Transverse colon (tissue), 4 donors: Measurements from ENCODE around the gene NENF.

Experiments used
- EP300 ChIP-seq: sonication (generic); formaldehyde crosslinking; IDR thresholded peaks from one replicate; pipeline ENCODE4 v1.6.1; 2017; ENCODE audit warnings: antibody characterized with exemption, low read depth
- POLR2A ChIP-seq: fragments of 450-650 bp; IDR thresholded peaks from one replicate; pipeline ENCODE4 v1.6.1; 2016; ENCODE audit warnings: antibody characterized with exemption, mild to moderate bottlenecking, moderate library complexity
- POLR2AphosphoS5 ChIP-seq, 3 donors: sonication (generic); formaldehyde crosslinking; IDR thresholded peaks; one replicate each; pipeline ENCODE4 v1.6.1; 2016; ENCODE audit warnings: antibody characterized with exemption in 3 of 3
- TF ChIP-seq, protein P1 (sequence below), 5 experiments: fragments of 200-600 bp in 3 of 5; fragments of 450-650 bp in 2 of 5; sonication (generic) in 3 of 5; IDR thresholded peaks; 1 replicate in 2 of 5; 2 replicates in 3 of 5; pipeline ENCODE4 v1.5.1; 2016 to 2017; ENCODE audit warnings: antibody characterized with exemption in 5 of 5, inconsistent platforms in 3 of 5, mild to moderate bottlenecking in 2 of 5, moderate library complexity in 1 of 5

DNA sequence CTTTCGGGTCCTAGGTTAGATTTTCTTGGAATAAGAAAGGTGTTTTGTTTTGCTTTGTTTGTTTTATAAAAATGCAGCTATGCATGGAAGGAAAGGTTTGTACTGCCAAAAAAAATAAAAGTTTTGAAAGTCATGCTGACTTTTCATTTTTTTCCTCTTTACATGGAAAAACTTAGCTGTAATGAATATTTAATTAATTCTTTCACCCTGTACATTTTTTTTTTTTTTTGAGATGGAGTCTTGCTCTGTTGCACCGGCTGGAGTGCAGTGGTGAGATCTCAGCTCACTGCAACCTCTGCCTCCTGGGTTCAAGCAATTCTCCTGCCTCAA is 48.7 kb downstream of the NENF start:
- TF ChIP-seq, protein P1, sequence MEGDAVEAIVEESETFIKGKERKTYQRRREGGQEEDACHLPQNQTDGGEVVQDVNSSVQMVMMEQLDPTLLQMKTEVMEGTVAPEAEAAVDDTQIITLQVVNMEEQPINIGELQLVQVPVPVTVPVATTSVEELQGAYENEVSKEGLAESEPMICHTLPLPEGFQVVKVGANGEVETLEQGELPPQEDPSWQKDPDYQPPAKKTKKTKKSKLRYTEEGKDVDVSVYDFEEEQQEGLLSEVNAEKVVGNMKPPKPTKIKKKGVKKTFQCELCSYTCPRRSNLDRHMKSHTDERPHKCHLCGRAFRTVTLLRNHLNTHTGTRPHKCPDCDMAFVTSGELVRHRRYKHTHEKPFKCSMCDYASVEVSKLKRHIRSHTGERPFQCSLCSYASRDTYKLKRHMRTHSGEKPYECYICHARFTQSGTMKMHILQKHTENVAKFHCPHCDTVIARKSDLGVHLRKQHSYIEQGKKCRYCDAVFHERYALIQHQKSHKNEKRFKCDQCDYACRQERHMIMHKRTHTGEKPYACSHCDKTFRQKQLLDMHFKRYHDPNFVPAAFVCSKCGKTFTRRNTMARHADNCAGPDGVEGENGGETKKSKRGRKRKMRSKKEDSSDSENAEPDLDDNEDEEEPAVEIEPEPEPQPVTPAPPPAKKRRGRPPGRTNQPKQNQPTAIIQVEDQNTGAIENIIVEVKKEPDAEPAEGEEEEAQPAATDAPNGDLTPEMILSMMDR (IDR thresholded peaks at IDR 0.05) = no peak
- TF ChIP-seq POLR2A (no peak), EP300 (no peak), POLR2AphosphoS5 (IDR thresholded peaks at IDR 0.05) (no peak)
